H1 (cell line): Measurements from ENCODE around the gene DAGLA. TPM values are rescaled to one million over a fixed set of nuclear protein-coding genes. Genes with fewer than 3 reads are reported as not detected.

Experiments
- CBX8 ChIP-seq: fragments of 300-800, 300-1000 bp; sonication (generic); IDR thresholded peaks from 2 replicates; pipeline ENCODE4 v1.7.1; 2016; ENCODE audit warnings: low read depth, low read length, borderline replicate concordance
- CHD7 ChIP-seq: fragments of 300-600 bp; sonication (generic); IDR thresholded peaks from 2 replicates; pipeline ENCODE4 v1.7.1; 2012; ENCODE audit warnings: low read length, moderate library complexity, mild to moderate bottlenecking, inconsistent platforms; ENCODE audit not compliant: insufficient replicate concordance
- CTBP2 ChIP-seq: IDR thresholded peaks from 2 replicates; pipeline ENCODE4 v1.7.0; 2011; ENCODE audit warnings: borderline replicate concordance, mild to moderate bottlenecking, moderate library complexity, mixed read lengths, low read length; ENCODE audit not compliant: insufficient read depth, insufficient read length
- EP300 ChIP-seq, 2 experiments: IDR thresholded peaks; 1 replicate in 1 of 2; 2 replicates in 1 of 2; pipeline ENCODE4 v1.6.1; 2011 to 2012; ENCODE audit warnings: low read depth in 2 of 2, low read length in 2 of 2, mild to moderate bottlenecking in 2 of 2, borderline replicate concordance in 1 of 2, inconsistent platforms in 1 of 2, moderate library complexity in 1 of 2
- FOSL1 ChIP-seq: IDR thresholded peaks from 2 replicates; pipeline ENCODE4 v1.6.1; 2011; ENCODE audit warnings: mild to moderate bottlenecking, low read depth, low read length, moderate library complexity; ENCODE audit not compliant: insufficient read depth
- JUND ChIP-seq: IDR thresholded peaks from 2 replicates; pipeline ENCODE4 v1.6.1; 2011; ENCODE audit warnings: mild to moderate bottlenecking, improper control_type of control experiment, low read length
- RFX5 ChIP-seq: IDR thresholded peaks from 2 replicates; pipeline ENCODE4 v1.6.1; 2011; ENCODE audit warnings: low read depth, low read length, improper control_type of control experiment, borderline replicate concordance
- SRF ChIP-seq: IDR thresholded peaks from 2 replicates; pipeline ENCODE4 v1.6.1; 2011; ENCODE audit warnings: mild to moderate bottlenecking, low read depth, low read length, moderate library complexity
- TCF12 ChIP-seq: IDR thresholded peaks from 2 replicates; pipeline ENCODE4 v1.6.1; 2011; ENCODE audit warnings: low read depth, mild to moderate bottlenecking, low read length
- TEAD4 ChIP-seq: IDR thresholded peaks from 2 replicates; pipeline ENCODE4 v1.6.1; 2012; ENCODE audit warnings: low read depth, low read length, inconsistent platforms, mixed read lengths
- USF2 ChIP-seq: IDR thresholded peaks from 2 replicates; pipeline ENCODE4 v1.6.1; 2011; ENCODE audit warnings: low read length, improper control_type of control experiment
- polyA plus RNA-seq, 7 experiments: library from polyadenylated mRNA; depleted of rRNA in 3 of 7; stranded (reverse) in 5 of 7; unstranded in 2 of 7; fragments of >200 nt in 5 of 7; fragments of 200-250 nt in 2 of 7; gene quantifications; 1 replicate in 5 of 7; 2 replicates in 1 of 7; 4 replicates in 1 of 7; pipeline versions ENCODE4 v1.2.1 to v1.2.3, GENCODE V29; 2011 to 2013; ENCODE audit warnings: missing spikeins in 2 of 7, mixed read lengths in 2 of 7
- total RNA-seq: library from RNA; stranded (reverse); fragmentation: NEBNext Ultra II Directional; extraction: Animal tissue kit (Norgen Biotek cat#: 25700); gene quantifications from 2 replicates; pipeline ENCODE4 v1.2.1, GENCODE V29; 2021

Gene DAGLA
- total and polyA plus RNA-seq, 2 of the 8 experiments (the other 6 are each of a cell fraction or from before 2014, with no cell fraction given): 3.6 to 6.6 TPM

DNA sequence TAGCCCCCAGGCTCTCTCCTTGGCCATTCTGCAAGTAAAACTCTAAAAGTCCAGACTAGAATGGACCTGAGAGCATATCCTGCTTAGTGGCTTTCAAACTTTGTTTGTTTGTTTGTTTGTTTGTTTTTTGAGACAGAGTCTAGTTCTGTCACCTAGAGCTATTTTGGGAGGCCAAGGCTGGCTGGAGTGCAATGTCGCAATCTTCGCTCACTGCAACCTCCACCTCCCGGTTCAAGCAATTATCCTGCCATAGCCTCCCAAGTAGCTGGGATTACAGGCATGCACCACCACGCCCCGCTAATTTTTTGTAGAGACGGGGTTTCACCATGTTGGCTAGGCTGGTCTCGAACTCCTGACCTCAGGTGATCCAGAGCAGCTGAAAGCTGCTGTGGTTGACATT is 28.9 kb downstream of the DAGLA start (continued):
- TF ChIP-seq CHD7 (no peak), JUND (no peak), FOSL1 (no peak), CBX8 (no peak), EP300 (IDR thresholded peaks at IDR 0.05; ENCODE audit: borderline replicate concordance in 1 of 2, low read depth in 2 of 2, low read length in 2 of 2) (no peak), USF2 (no peak), CTBP2 (no peak), RFX5 (no peak), SRF (no peak), TCF12 (no peak), TEAD4 (no peak)
